Middle frontal gyrus (tissue), 1 donor: ENCODE results near the gene LITAF.
"Not testable (repeated sequence)": the region's sequence is repeated elsewhere in the genome, so short reads cannot be mapped to it uniquely, and the experiment has no call there.

ENCODE experiments used
- DNase-seq: peaks from one replicate; pipeline ENCODE4 v3.0.0-alpha.2; 2015; ENCODE audit warnings: low spot score; ENCODE audit errors: extremely low spot score

LITAF gene

DNA sequence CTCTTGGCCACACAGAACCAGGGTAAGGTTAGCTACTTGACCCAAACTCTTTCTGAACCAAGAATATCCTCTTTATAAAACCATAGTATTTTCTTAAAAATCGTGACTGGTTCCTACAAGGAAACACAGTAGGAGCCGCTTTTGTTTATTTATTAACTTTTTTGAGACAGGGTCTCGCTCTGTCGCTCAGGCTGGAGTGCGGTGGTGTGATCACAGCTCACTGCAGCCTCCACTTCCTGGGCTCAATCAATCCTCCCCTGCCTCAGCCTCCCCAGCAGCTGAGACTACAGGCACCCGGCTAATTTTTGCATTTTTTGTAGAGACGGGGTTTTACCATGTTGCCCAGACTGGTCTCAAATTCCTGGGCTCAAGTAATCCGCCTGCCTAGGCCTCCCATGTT is 14.7 kb upstream of the LITAF start:
- no peak for DNase-seq

DNA sequence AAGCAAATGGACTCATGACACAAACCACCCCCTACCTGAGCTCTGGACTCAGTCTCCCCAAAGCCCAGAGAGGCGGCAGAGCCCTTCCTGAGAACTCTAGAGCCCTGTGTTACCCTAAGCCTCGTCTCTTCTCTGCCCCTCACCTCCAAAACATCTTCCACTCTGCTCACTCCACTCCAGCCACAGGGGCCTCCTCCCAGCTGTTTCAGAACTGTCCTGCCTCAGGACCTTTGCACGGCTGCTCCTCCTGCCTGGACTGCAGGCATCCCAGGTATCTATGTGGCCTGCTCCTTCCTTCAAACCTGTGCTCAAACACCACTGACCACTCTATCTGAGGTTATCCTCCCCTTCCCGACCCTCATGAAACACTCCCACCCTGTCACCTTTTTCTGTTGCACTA is 12.9 kb upstream of the LITAF start:
- DNase-seq: no peak

DNA sequence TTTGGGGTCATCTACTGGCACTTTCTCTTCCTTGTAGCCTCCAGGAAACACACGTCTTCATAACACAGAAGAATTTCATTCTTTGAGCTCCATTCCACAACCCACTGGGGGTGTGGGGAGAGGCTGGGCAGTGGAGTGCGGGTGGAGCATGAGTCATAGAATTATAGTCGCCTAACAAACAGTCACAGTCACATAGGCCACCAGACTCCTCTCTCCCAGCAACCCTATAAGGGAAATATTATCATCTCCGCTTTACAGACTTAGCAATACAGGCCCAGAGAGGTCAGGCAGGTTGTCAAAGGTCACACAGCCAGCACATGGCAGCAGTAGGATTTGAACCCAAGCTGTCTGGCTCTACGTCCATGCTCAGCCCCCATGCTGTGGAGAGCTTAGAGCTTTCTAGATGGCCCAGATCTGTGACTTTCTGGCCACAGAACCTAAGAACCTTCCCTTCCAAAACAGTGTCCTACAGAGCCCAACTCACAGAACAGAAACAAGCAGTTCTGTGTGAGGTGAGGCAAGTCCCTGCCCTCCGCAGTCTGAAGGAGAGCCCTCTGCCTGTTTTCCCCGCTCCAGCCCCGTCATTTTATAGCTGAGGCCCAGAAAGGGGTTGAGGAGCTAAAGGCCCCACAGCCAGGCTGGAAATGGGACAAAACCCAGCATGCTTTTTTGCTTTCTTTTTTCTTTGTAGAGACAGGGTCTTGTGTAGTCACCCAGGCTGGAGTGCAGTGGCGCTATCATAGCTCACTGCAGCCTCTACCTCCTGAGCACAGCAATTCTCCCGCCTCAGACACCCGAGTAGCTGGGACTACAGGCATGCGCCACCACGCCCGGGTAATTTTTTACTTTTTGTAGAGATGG is 10.7 kb upstream of the LITAF start:
- no peak for DNase-seq

DNA sequence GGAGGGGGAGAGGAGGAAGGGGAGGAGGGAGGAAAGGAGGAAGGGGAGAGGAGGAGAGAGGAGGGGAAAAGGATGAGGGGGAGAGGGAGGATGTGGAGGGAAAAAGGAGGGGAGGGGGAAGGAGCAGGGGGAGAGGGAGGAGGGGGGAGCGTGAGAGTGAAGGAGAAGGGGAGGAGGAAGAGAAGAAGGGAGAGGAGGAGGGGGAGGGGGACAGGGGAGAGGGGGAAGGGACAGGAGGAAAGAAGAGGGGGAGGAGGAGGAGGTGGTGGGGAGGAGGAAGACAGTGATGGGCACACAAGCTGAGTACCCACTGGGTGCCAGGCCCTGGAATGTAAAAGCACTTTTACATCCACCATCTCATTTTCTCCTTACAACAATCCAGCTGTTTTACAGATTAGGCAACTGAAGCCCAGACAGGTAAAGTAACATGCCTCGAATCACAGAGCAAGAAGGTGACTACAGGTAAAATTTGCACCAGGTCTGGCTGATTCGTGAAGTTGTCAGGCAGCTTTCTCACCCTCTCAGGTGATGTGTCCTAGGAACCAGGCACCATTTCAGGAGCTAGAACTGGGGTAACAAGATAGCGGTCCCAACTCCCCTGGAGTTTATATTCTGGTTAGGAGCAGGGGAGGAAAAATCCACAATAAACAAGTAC is 10.0 kb upstream of the LITAF start:
- DNase-seq: no peak

DNA sequence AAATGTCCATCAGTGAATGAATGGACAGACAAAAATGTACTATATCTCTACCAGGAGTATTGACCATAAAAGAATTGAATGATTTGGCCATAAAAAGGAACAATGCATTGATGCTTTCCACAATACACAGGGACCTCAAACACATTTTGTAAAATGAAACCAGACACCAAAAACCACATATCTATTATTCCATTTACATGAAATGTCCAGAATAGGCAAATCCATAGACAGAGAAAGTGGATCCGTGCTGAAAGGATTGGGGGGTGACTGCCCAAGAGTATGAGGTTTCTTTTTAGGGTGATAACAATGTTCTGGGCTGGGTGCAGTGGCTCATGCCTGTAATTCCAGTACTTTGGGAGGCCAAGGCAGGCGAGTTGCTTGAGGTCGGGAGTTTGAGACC is 6.9 kb upstream of the LITAF start:
- no peak for DNase-seq

DNA sequence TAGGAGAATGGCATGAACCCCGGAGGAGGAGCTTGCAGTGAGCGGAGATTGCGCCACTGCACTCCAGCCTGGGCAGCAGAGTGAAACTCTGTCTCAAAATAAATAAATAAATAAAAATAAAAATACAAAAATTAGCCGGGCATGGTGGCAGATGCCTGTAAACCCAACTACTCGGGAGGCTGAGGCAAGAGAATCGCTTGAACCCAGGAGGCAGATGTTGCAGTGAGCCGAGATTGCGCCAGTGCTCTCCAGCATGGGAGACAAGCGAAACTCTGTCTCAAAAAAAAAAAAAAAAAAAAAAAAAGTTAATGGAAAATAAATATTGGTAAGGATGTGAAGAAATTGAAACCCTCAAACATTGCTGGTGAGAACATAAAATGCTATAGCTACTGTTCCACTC is 6.4 kb upstream of the LITAF start:
- DNase-seq: not testable (repeated sequence)

DNA sequence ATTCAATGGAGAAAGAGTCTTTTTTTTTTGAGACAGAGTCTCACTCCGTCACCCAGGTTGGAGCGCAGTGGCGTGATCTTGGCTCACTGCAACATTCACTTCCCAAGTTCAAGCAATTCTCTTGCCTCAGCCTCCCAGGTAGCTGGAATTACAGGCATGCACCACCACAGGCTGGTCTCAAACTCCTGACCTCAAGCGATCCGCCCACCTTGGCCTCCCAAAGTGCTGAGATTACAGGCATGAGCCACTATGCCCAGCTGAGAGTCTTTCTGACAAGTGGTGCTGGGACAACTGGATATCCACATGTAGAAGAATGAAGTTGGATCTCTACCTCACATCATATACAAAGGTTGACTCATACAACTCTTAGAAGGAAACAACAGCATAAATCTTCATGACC is 4.9 kb upstream of the LITAF start:
- not testable (repeated sequence) for DNase-seq

DNA sequence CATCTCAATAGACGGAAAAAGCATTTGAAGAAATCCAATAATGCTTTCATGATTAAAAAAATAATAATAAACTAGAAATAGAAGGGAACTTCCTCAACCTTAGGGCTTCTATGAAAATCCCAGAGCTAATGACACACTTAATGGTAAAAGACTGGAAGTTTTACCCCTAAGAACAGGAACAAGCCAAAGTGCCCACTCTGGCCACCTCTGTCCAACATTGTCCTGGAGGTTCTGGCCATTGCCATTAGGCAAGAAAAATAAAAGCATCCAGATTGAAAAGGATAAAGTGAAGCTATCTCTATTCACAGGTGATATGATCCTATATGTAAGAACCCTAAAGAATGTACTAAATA is 2.5 kb upstream of the LITAF start:
- DNase-seq: no peak

DNA sequence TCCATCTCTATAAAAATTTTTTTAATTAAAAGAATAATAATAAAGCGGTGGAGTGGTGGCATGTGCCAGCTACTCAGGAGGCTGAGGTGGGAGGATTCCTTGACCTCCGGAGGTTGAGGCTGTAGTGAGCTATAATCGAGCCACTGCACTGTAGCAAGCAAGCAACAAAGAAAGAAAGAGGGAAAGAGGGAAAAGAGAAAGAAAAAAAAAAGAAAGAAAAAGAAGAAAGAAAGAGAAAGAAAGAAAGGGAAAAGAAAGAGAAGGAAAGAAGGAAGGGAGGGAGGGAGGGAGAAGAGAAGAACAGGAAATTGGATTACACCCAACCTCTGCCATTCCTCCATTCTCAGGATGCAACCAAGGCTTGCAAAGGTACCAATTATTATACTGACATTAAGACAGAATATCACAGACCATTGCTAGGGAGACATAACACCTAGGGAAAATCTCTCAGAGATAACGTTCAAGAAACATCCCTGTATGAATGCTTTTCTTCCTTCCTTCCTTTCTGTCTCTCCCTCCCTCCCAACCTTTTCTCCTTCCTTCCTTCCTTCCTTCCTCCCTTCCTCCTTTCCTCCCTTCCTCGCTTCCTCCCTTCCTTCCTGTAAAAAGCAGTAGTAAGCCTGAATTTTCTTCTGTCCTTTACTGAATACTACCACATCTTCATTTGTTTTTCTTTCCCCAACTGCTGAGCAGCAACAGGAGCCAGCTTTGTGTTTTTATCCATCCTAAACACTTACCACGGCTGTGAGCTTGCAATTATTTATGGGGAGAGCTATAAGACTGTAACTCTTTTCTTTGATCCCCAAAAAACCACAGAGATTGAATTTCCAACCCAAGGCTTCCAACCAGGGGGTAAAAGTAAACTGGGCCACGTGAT is 1.8 kb upstream of the LITAF start:
- no peak for DNase-seq

DNA sequence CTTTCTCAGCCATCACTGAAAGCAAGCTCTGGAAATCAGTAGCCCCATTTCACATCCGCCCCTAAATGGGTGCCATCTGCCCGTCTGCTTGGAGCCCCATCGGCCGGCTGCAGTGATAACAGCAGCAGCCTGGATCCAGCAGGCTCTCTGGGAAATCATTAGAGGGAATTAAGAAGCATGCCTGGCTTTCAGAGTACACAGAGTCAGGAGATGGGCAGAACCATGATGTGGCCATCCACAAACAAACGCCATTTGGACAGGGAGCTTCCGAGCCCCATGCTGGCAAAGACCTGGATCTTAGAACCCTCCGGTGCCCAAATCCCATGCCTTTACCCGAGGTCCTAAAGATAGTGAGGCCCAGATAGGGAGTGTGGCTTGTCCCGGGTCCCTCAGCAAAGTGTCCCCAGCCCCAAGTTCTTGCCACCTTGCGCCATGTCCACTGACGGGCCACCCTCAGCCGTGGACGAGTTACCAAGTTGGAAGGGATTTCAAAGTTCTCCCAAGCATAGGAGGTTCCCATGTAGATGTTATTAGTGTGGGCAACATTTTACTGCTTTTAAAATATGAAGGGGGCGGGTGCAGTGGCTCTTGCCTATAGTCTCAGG is 1.0 kb upstream of the LITAF start:
- DNase-seq: no peak

DNA sequence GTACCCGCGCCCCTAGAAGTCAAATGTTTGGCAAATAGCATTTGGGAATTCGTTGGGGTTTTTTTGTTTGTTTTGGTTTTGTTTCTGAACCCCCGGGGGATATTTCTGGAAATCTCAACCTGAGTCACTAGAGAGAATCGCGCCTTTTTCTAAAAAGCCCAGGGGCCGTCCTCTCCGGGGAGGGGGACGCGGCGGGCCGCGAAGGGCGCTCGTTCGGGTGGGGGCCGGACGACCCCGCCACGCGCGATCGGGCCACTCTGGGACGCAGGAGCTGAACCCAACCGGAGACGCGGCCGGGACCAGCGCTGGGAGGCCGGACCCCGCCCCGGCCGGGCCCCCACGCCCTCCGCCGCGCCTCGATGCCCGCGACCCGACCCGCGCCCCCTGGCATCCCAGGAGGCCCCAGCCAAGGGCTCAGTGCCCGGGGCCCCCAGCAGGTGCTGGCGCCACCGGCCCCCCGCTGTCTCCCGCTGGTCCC is 302 bp downstream of the LITAF start:
- no peak for DNase-seq

DNA sequence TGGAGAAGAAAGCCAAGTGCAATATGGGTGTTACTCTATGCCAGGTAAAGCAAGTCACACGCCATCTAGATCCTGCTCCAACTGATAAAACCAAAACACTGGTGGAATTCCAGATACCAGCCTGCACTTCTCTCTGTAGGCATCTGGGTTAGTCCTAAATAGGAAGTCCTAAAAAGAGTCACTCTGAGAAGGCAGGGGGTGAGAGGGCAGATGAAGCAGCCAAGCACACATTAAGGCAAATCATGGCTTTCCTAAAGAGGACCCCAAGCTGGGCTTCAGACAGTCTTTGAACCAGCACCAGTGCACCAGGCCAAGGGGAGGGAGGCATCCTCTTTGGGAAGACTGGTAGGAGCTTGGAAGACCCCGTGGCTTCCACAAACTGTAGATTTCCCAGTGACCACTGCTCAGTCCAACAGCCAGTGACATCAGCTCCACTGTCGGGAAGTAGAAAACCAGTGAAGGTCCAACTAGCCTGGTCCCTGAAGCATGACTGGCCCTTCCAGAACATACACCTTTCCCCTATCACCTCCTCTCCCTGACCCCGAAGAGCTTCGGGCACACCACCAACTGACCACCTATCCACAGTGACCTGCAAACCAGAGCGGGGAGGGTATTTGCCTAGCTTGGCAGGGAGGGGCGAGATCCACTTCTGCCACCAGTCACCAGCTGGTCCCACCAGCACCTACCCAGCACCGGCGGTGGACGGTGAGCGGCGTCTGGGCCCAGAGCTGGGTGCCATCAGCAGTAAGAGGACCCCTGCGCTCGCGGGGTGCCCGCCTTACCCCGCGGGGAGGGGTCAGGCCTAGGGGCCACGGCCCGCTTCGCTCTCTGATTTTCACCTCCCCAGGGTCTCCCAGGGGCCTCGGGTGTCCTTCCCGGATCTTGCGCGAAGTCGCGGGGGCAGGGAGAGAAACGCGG is 1.0 kb downstream of the LITAF start:
- DNase-seq: no peak

DNA sequence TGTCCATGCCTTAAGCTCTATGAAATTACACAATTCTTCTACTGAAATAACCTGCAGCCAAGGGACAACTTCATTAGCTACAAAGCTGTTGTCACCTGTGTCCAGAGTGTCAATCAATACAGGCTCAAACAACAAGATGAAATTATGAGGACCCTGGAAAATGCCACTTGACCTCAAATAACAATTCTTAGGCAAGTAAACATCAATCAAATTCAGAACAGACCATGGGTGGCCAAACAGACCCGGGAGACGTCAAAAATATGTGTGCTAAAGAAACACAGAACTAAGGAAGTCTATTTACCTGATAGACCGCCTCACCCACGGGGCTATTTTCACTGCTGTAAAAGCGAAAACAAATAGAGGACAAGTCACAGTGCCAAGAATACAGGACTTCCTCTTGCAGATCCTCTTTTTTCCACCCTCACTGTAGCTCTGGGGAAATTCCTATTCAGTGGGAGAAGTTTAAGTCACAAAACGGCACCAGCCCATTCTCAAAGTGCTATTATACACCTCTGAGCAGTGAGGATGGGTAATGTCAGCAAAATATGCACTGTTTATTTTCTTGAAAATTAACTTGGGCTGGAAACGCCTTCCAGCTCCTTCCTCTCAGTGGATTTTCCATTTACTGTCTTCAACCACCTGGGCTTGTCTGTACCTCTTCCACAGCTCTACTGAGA is 2.7 kb downstream of the LITAF start:
- no peak for DNase-seq

DNA sequence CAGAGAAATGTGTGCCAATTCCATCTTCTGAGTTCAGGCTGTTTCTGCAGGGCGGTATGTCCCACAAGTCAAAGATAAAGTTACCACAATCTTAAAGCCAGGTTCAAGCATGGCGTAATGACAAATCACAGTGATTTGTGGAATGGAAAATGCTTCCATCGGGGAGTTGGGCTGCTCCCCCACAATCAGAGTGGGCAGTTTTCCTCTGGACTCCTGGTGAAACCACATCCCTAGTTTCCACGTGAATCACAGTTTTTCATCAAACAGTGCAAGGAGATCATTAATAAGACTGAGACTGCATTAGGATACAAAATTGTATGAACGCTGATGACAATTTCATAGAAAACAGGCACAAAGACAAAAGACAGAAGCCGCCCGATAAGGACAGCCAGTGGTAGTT is 3.6 kb downstream of the LITAF start:
- no peak for DNase-seq

DNA sequence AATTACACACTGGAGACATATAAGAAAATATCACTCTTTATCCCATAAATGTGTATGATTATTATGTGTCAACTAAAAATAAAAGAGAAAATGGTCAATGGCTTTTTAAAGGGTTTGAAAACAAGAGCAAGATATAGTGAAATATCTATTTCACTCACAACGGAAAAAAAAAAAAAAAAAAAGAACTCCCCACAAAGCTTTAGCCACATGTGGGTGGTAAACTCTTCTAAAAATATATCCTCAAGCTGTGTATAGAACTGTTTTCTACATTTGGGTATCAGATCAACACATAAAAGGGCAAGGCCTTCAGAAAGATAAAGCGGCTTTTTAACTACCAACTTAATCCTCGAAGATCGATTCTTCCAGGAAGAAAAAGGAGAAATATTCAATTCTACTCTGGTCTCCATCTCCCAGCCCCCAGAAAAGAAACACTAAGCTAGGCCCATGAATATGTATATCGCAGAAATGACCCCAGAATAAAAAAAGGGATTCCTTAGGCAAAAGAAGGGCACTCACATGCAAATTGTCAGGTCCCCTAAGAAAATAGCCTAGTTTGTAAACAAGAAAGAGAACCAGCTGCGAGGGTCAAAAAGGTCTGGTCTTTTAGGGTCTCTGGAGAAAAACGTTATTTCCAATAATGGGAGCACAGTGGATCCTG is 4.4 kb downstream of the LITAF start:
- no peak for DNase-seq

DNA sequence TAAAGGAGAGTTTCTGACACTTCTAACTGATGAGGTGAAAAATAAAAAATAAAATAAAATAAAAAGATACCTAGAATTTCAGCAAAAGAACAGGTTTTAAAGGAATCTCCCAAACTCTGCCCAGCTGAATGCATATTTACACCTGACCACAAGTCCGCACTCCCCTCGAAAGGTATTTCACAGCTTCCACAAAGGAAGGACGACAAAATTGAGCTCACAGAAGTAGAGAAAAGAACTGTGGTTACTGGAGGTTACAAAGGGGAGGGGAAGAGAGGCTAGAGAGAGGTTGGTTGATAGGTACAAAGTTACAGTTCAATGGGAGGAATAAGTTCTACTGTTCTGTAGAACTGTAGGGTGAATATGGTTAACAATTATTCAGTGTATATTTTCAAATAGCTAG is 5.0 kb downstream of the LITAF start:
- no peak for DNase-seq

DNA sequence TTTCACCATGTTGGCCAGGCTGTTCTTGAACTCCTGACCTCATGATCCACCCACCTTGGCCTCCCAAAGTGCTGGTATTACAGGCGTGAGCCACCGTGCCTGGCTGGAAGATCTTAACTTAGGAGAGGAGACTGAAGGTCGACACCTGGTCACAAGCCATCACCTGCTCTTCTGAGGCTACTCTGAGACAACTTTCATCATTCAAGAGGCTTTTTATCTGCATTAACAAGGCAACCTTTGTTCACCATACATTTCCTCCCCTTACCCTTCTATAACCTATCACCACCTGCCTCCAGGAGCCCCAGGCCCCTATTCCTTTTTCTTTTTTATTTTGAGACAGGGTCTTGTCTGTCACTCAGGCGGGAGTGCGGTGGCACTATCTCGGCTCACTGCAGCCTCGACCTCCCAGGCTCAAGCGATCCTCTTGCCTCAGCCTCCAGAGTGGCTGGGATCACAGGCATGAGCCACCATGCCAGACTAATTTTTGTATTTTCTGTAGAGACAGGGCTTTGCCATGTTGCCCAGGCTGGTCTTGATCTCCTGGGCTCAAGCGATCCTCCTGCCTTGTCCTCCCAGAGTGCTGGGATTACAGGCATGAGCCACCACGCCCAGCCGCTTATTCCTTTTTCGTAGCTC is 6.2 kb downstream of the LITAF start:
- DNase-seq: no peak

DNA sequence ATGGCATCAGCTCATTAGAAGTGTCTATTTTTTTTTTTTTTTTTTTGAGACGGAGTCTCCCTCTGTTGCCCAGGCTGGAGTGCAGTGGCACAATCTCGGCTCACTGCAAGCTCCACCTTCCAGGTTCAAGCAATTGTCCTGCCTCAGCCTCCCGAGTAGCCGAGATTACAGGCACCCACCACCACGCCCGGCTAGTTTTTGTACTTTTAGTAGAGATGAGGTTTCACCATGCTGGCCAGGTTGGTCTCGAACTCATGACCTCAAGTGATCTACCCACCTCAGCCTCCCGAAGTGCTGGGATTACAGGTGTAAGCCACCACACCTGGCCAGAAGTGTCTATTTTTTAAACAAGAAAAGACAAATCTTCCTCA is 9.4 kb downstream of the LITAF start:
- DNase-seq: not testable (repeated sequence)
